GM19328 (cell line): ENCODE results near the gene SHROOM4.

Source experiments
- ATAC-seq: cut with Tn5 transposase; IDR thresholded peaks from one replicate; pipeline ENCODE4 v1.9.1; 2021; ENCODE audit warnings: mild to moderate bottlenecking, moderate library complexity; ENCODE audit not compliant: unreplicated experiment

Gene SHROOM4

GRCh38 chrX:50622751-50623150 is 191.2 kb downstream of the SHROOM4 start:
- ATAC-seq: no peak

GRCh38 chrX:50618788-50619558 is 195.0 kb downstream of the SHROOM4 start:
- no peak for ATAC-seq

GRCh38 chrX:50617183-50617582 is 196.8 kb downstream of the SHROOM4 start:
- no peak for ATAC-seq

- no peak for ATAC-seq
These were observed 198.3 kb downstream of the SHROOM4 start for GRCh38 chrX:50615570-50616158.

GRCh38 chrX:50614460-50614859 is 199.5 kb downstream of the SHROOM4 start:
- ATAC-seq: no peak

- ATAC-seq: no peak
These were observed 200.1 kb downstream of the SHROOM4 start for GRCh38 chrX:50613846-50614245.

GRCh38 chrX:50609796-50610195 is 204.2 kb downstream of the SHROOM4 start:
- no peak for ATAC-seq

GRCh38 chrX:50606300-50606950 is 207.6 kb downstream of the SHROOM4 start:
- no peak for ATAC-seq

- ATAC-seq: no peak
These were observed 217.9 kb downstream of the SHROOM4 start for GRCh38 chrX:50596056-50596455.

- ATAC-seq: no peak
These were observed 219.2 kb downstream of the SHROOM4 start for GRCh38 chrX:50594788-50595187.

- no peak for ATAC-seq
These were observed 227.0 kb downstream of the SHROOM4 start for GRCh38 chrX:50586980-50587379.

- ATAC-seq: no peak
These were observed 227.6 kb downstream of the SHROOM4 start for GRCh38 chrX:50586407-50586806.

- ATAC-seq: no peak
These were observed 232.6 kb downstream of the SHROOM4 start for GRCh38 chrX:50581405-50581804.

- no peak for ATAC-seq
These were observed 234.0 kb downstream of the SHROOM4 start for GRCh38 chrX:50579955-50580354.

- no peak for ATAC-seq
These were observed 236.7 kb downstream of the SHROOM4 start for GRCh38 chrX:50577326-50577725.

- no peak for ATAC-seq
These were observed 246.4 kb downstream of the SHROOM4 start for GRCh38 chrX:50567636-50568035.

GRCh38 chrX:50565718-50566117 is 248.3 kb downstream of the SHROOM4 start:
- no peak for ATAC-seq
